IMR-90 (cell line): ENCODE data around the gene DZIP1. TPM values are rescaled to one million over a fixed set of nuclear protein-coding genes. Genes with fewer than 3 reads are reported as not detected.

Source experiments
- ATAC-seq: fragments of 200-7000 bp; cut with Tn5 transposase; 2 replicates; pipeline ENCODE4 v1.9.1; 2020; ENCODE audit warnings: low read depth, mild to moderate bottlenecking, moderate library complexity
- BruUV-seq: library from RNA; stranded (reverse); fragments of 400-500 nt; replicated peaks from 2 replicates; lab custom pipeline; 2021; lab: Mats Ljungman, UMichigan
- CTCF ChIA-PET: fragments of 300-600 bp; formaldehyde crosslinking; extraction: SDS; loops from one replicate; lab custom pipeline; 2021; ENCODE audit warnings: antibody characterized with exemption; lab: Yijun Ruan, JAX
- POLR2A ChIA-PET: fragments of 300-600 bp; sonication (Branson Sonifier 250); formaldehyde crosslinking; loops from one replicate; lab custom pipeline; 2022; ENCODE audit warnings: antibody characterized with exemption; ENCODE audit not compliant: unreplicated experiment; lab: Charles Lee
- DNase-seq: peaks from one replicate; pipeline ENCODE4 v3.0.0; 2013
- H2AFZ ChIP-seq: replicated peaks from 2 replicates; pipeline ENCODE3; 2013; ENCODE audit warnings: low read length, mild to moderate bottlenecking; ENCODE audit not compliant: poor library complexity
- H2AK5ac ChIP-seq: 2 replicates; pipeline ENCODE4 v1.6.1; 2013; ENCODE audit warnings: low read depth, low read length, inconsistent platforms
- H2AK9ac ChIP-seq: replicated peaks from 2 replicates; pipeline ENCODE3; 2013; ENCODE audit warnings: mild to moderate bottlenecking, low read depth, low read length, moderate library complexity; ENCODE audit not compliant: poor library complexity
- H2BK120ac ChIP-seq: 2 replicates; pipeline ENCODE4 v1.6.1; 2013; ENCODE audit warnings: low read depth, low read length, inconsistent platforms
- H2BK15ac ChIP-seq: 3 replicates; pipeline ENCODE4 v1.6.1; 2013; ENCODE audit warnings: low read depth, low read length, inconsistent platforms
- H2BK20ac ChIP-seq: 2 replicates; pipeline ENCODE4 v1.6.1; 2013; ENCODE audit warnings: low read depth, mild to moderate bottlenecking, inconsistent platforms, low read length, moderate library complexity
- H2BK5ac ChIP-seq: 2 replicates; pipeline ENCODE4 v1.6.1; 2013; ENCODE audit warnings: mild to moderate bottlenecking, low read depth, low read length, inconsistent platforms; ENCODE audit not compliant: poor library complexity, severe bottlenecking
- H3K14ac ChIP-seq: replicated peaks from 2 replicates; pipeline ENCODE4 v1.6.1; 2013; ENCODE audit warnings: low read depth, low read length, inconsistent platforms
- H3K18ac ChIP-seq: 2 replicates; pipeline ENCODE4 v1.6.1; 2013; ENCODE audit warnings: low read depth, low read length, control low read depth
- H3K23ac ChIP-seq: 2 replicates; pipeline ENCODE4 v1.6.1; 2013; ENCODE audit warnings: low read depth, low read length, inconsistent platforms
- H3K27ac ChIP-seq: 2 replicates; pipeline ENCODE4 v1.5.1; 2013; ENCODE audit warnings: mild to moderate bottlenecking, control low read depth, low read length; ENCODE audit not compliant: insufficient read depth
- H3K27me3 ChIP-seq: 2 replicates; pipeline ENCODE4 v1.6.1; 2013; ENCODE audit warnings: low read length; ENCODE audit not compliant: control insufficient read depth, insufficient read depth
- H3K36me3 ChIP-seq: 2 replicates; pipeline ENCODE4 v1.6.1; 2013; ENCODE audit warnings: low read length, mixed read lengths; ENCODE audit not compliant: control insufficient read depth, insufficient read depth
- H3K4ac ChIP-seq: 2 replicates; pipeline ENCODE4 v1.6.1; 2013; ENCODE audit warnings: low read depth, low read length, inconsistent platforms
- H3K4me1 ChIP-seq: 2 replicates; pipeline ENCODE4 v1.6.1; 2013; ENCODE audit warnings: low read length, mixed read lengths; ENCODE audit not compliant: control insufficient read depth, insufficient read depth
- H3K4me2 ChIP-seq: 2 replicates; pipeline ENCODE4 v1.6.1; 2013; ENCODE audit warnings: low read depth, mild to moderate bottlenecking, control low read depth, low read length, moderate library complexity
- H3K4me3 ChIP-seq: 2 replicates; pipeline ENCODE4 v1.5.1; 2013; ENCODE audit warnings: low read depth, mild to moderate bottlenecking, control low read depth, low read length, moderate library complexity; ENCODE audit not compliant: insufficient read depth
- H3K56ac ChIP-seq: 2 replicates; pipeline ENCODE4 v1.6.1; 2013; ENCODE audit warnings: low read length, inconsistent platforms; ENCODE audit not compliant: insufficient read depth; ENCODE audit errors: extremely low read depth
- H3K79me1 ChIP-seq, 2 experiments: 2 replicates each; pipeline ENCODE4 v1.6.1; 2013; ENCODE audit warnings: low read length in 2 of 2, inconsistent platforms in 1 of 2, low read depth in 1 of 2
- H3K9ac ChIP-seq: 2 replicates; pipeline ENCODE4 v1.6.1; 2013; ENCODE audit warnings: low read depth, low read length, control low read depth
- H3K9me1 ChIP-seq: 2 replicates; pipeline ENCODE4 v1.6.1; 2013; ENCODE audit warnings: low read length, inconsistent platforms; ENCODE audit not compliant: insufficient read depth
- H3K9me3 ChIP-seq: 2 replicates; pipeline ENCODE4 v1.6.1; 2013; ENCODE audit warnings: low read length; ENCODE audit not compliant: control insufficient read depth, insufficient read depth
- H4K20me1 ChIP-seq: 2 replicates; pipeline ENCODE4 v1.6.1; 2013; ENCODE audit warnings: low read length, inconsistent platforms; ENCODE audit not compliant: insufficient read depth
- H4K5ac ChIP-seq: 2 replicates; pipeline ENCODE4 v1.6.1; 2013; ENCODE audit warnings: mild to moderate bottlenecking, low read depth, low read length, control low read depth
- H4K8ac ChIP-seq, 2 experiments: 2 replicates each; pipeline ENCODE4 v1.6.1; 2013; ENCODE audit warnings: low read depth in 2 of 2, low read length in 2 of 2, control low read depth in 1 of 2, inconsistent platforms in 1 of 2
- H4K91ac ChIP-seq: 2 replicates; pipeline ENCODE4 v1.6.1; 2013; ENCODE audit warnings: low read depth, low read length, inconsistent platforms; ENCODE audit not compliant: insufficient read depth
- CEBPB ChIP-seq: IDR thresholded peaks from 2 replicates; pipeline ENCODE4 v1.6.1; 2012; ENCODE audit warnings: low read depth, low read length, improper control_type of control experiment
- CHD1 ChIP-seq: IDR thresholded peaks from 2 replicates; pipeline ENCODE4 v1.6.1; 2012; ENCODE audit warnings: low read depth, low read length, improper control_type of control experiment
- FOS ChIP-seq: fragments of 150-350 bp; IDR thresholded peaks from 2 replicates; pipeline ENCODE4 v1.6.1; 2016; ENCODE audit warnings: low read depth, low read length
- MAFK ChIP-seq: IDR thresholded peaks from 2 replicates; pipeline ENCODE4 v1.6.1; 2012; ENCODE audit warnings: low read depth, low read length, improper control_type of control experiment
- MXI1 ChIP-seq: IDR thresholded peaks from 2 replicates; pipeline ENCODE4 v1.6.1; 2012; ENCODE audit warnings: low read depth, mild to moderate bottlenecking, low read length, moderate library complexity, borderline replicate concordance
- NFE2L2 ChIP-seq: fragments of 150-350 bp; IDR thresholded peaks from 2 replicates; pipeline ENCODE4 v1.6.1; 2016; ENCODE audit warnings: low read depth, mild to moderate bottlenecking, low read length
- RAD21 ChIP-seq: IDR thresholded peaks from 2 replicates; pipeline ENCODE4 v1.6.1; 2012; ENCODE audit warnings: low read length, improper control_type of control experiment
- RCOR1 ChIP-seq: IDR thresholded peaks from 2 replicates; pipeline ENCODE4 v1.6.1; 2012; ENCODE audit warnings: mild to moderate bottlenecking, low read length, improper control_type of control experiment; ENCODE audit not compliant: insufficient replicate concordance
- RFX5 ChIP-seq: IDR thresholded peaks from 2 replicates; pipeline ENCODE4 v1.8.0; 2012; ENCODE audit warnings: low read depth, mild to moderate bottlenecking, low read length, moderate library complexity
- SMC3 ChIP-seq: fragments of 150-350 bp; IDR thresholded peaks from 2 replicates; pipeline ENCODE4 v1.6.1; 2016; ENCODE audit warnings: low read depth, mild to moderate bottlenecking, antibody characterized with exemption, low read length, moderate library complexity
- WGBS, 2 experiments: methylation state at CpG; one replicate each; pipeline versions ENCODE4 v1.1.5 to v1.1.7; 2013; ENCODE audit warnings: missing lambda C conversion rate in 2 of 2; ENCODE audit not compliant: insufficient read length in 1 of 2; ENCODE audit errors: extremely low coverage in 2 of 2; 5-methylcytosine and 5-hydroxymethylcytosine counted together
- dilution Hi-C: fragments of 300-500 bp; cut with HindIII; formaldehyde crosslinking; loops from one replicate; pipeline ENCODE4 v1.14.3; 2018; ENCODE audit warnings: low sequenced_read_pairs; ENCODE audit not compliant: unreplicated experiment
- in situ Hi-C: fragments of 300-500 bp; cut with MboI; formaldehyde crosslinking; loops from 3 replicates; pipeline ENCODE4 v1.14.3; 2019; ENCODE audit warnings: low sequenced_read_pairs, inconsistent platforms, mixed read lengths
- intact Hi-C: fragments of 100-400 bp; cut with micrococcal nuclease; formaldehyde crosslinking; loops from 2 replicates; pipeline ENCODE4 v1.10.0; 2022
- polyA plus RNA-seq, 3 experiments: library from polyadenylated mRNA; depleted of rRNA; stranded (reverse); fragments of >200 nt; gene quantifications; 2 replicates each; pipeline ENCODE4 v1.2.3, GENCODE V29; 2012; ENCODE audit warnings: low replicate concordance in 1 of 3
- total RNA-seq: library from RNA; depleted of rRNA; stranded (reverse); fragments of >200 nt; gene quantifications from 2 replicates; pipeline ENCODE4 v1.2.3, GENCODE V29; 2012
- TF ChIP-seq, protein P1 (sequence below): fragments of 150-350 bp; IDR thresholded peaks from 2 replicates; pipeline ENCODE4 v1.6.1; 2017; ENCODE audit warnings: mild to moderate bottlenecking, antibody characterized with exemption, low read length, low read depth

Gene DZIP1
- total and polyA plus RNA-seq, 2 of the 4 experiments (the other 2 are of a cell fraction) = 12.2 to 15.9 TPM

DNA sequence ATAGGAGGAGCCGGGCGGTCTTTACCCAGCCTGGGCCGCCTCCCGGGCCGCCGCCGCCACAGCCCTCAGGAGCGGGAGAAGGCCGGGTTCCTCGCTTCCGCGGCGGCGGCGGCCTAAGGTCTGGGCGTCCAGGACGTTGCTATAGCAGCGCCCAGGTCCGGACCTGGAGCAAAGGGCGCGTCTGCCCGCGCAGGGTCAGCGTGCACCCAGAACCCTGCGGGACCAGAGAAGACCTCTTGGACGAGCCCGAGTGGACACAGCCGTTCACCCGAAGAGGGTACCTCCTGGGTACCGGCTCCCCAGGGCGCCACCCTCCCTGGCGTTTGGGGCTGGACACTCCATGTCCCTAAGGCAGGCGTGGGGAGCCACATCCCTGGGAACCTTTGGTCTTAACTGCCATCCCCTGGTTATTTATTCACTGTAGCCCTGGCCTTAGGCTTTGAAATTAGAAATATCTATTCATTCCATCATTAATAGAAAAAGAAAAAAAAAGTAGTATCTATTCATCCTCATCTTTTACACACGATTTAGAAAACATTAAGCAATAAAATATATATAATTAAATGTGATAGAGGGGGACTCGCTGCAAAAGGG is 2.4 kb downstream of the DZIP1 start:
- H2BK120ac ChIP-seq = no peak overlapping the region
- ChIA-PET CTCF (interaction anchor here (0.7 to 4.1 kb wide), 2 partner anchors 18 to 192 kb away, joined by 3 to 14 read pairs; no protein-coding TSS in a partner anchor), POLR2A (no interaction called here)
- intact Hi-C loops = loop anchor here (2.0 kb wide), 1 partner anchor 35 kb away; the partner anchor contains the start of gene DNAJC3
- H2AK5ac ChIP-seq = no peak overlapping the region
- peak overlapping the region; percentile 95 for H2AFZ ChIP-seq
- H3K9me1 ChIP-seq = peaks cover 8% of the 10 kb centered on the region
- H3K4ac ChIP-seq = peak overlapping the region; percentile 2; the same call in 1 of the 2 replicates
- no peaks in the 10 kb centered on the region for H3K27me3 ChIP-seq
- peak; percentile 48 for ATAC-seq
- peak overlapping the region; percentile 94 for H3K4me2 ChIP-seq
- DNase-seq = peak; percentile 43
- H3K4me3 ChIP-seq = peak overlapping the region; percentile 47
- dilution Hi-C loops = no loop called here
- no peak overlapping the region for H2BK15ac ChIP-seq
- peak overlapping the region in 1 of 2 experiments; percentile 12; a peak in 1 of 4 replicates for H4K8ac ChIP-seq
- H3K14ac ChIP-seq = no peak overlapping the region
- H3K79me1 ChIP-seq = peaks cover 12 to 46% of the 10 kb centered on the region in 2 experiments; a peak in 2 of 4 replicates
- H2AK9ac ChIP-seq = peak overlapping the region; percentile 17
- TF ChIP-seq NFE2L2 = no peak
- TF ChIP-seq RCOR1 = no peak
- no peak for TF ChIP-seq RFX5
- TF ChIP-seq, protein P1, sequence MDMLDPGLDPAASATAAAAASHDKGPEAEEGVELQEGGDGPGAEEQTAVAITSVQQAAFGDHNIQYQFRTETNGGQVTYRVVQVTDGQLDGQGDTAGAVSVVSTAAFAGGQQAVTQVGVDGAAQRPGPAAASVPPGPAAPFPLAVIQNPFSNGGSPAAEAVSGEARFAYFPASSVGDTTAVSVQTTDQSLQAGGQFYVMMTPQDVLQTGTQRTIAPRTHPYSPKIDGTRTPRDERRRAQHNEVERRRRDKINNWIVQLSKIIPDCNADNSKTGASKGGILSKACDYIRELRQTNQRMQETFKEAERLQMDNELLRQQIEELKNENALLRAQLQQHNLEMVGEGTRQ = no peak
- TF ChIP-seq MXI1 = no peak
- no peak for TF ChIP-seq MAFK
- no peak for TF ChIP-seq RAD21
- TF ChIP-seq FOS = no peak
- no peak for TF ChIP-seq CHD1
- no peak for TF ChIP-seq CEBPB
- no peak for TF ChIP-seq SMC3
- in situ Hi-C loops = no loop called here
- H4K5ac ChIP-seq = no peak overlapping the region
- H3K9me3 ChIP-seq = no peaks in the 10 kb centered on the region
- peaks cover 11% of the 10 kb centered on the region for H3K36me3 ChIP-seq
- BruUV-seq = no TSS peak
- no peak overlapping the region for H3K18ac ChIP-seq
- 0 out of 2 replicates have a peak overlapping the region, but pooled peaks have one; percentile 1 for H3K27ac ChIP-seq
- no peak overlapping the region for H4K91ac ChIP-seq
- 0% methylated on average over 11 of the region's 35 CpGs; no CpG with 5 or more reads in 1 of the 2 experiments for WGBS, 2 experiments
- H3K9ac ChIP-seq = peak overlapping the region; percentile 22
- no peak overlapping the region for H2BK20ac ChIP-seq
- no peak overlapping the region for H3K56ac ChIP-seq
- peaks cover 9% of the 10 kb centered on the region; the same call in 1 of the 2 replicates for H4K20me1 ChIP-seq
- H3K23ac ChIP-seq = peak overlapping the region; percentile 80; the same call in 1 of the 2 replicates
- H2BK5ac ChIP-seq = no peak overlapping the region
- peaks cover 10% of the 10 kb centered on the region for H3K4me1 ChIP-seq
